ENCODE data around the gene MUCL1. TPM values are rescaled to one million over a fixed set of nuclear protein-coding genes. Genes with fewer than 3 reads are reported as not detected.

The MUCL1 gene
- total and polyA plus RNA-seq, 2 of the 8 experiments (the other 6 are each of a cell fraction or from before 2014, with no cell fraction given): not detected

GRCh38 chr12:54865683-54866324 is 11.5 kb downstream of the MUCL1 start:
- CTCF ChIA-PET (ENCODE audit: partially characterized antibody): interaction anchor here (1.2 to 1.5 kb wide), 4 partner anchors 9 to 116 kb away, joined by 3 to 4 read pairs (median 3); partner anchors contain the start of gene MUCL1
- Histone ChIP-seq H3K9me3 (ENCODE audit: insufficient read depth in 2 of 2, low read depth in 1 of 2, low read length in 1 of 2) (no peaks in the 10 kb centered on the region), H3K56ac (replicated peaks; ENCODE audit: insufficient read length, low read depth, low read length) (no peak overlapping the region), H3K4ac (replicated peaks; ENCODE audit: insufficient read length, low read depth, low read length) (no peak overlapping the region), H2BK5ac (ENCODE audit: low read depth, low read length) (no peak overlapping the region), H3K79me1 (ENCODE audit: low read depth, low read length) (no peaks in the 10 kb centered on the region), H2BK120ac (replicated peaks; ENCODE audit: low read depth, low read length) (no peak overlapping the region), H3K79me2 (ENCODE audit: control insufficient read depth in 1 of 2, insufficient read depth in 2 of 2, low read length in 2 of 2) (no peaks in the 10 kb centered on the region), H3K23ac (ENCODE audit: insufficient read length) (no peak overlapping the region), H4K5ac (ENCODE audit: insufficient read length, low read depth, low read length) (no peak overlapping the region), H4K8ac (ENCODE audit: extremely low read depth, insufficient read depth, low read length) (no peak overlapping the region), H3K9ac (replicated peaks in 1 of 4; ENCODE audit: extremely low read depth in 1 of 4, low read depth in 3 of 4, low read length in 3 of 4) (no peak overlapping the region), H3K14ac (ENCODE audit: insufficient read length) (no peak overlapping the region), H2BK12ac (ENCODE audit: low read depth, low read length) (no peak overlapping the region), H2AK5ac (ENCODE audit: low read depth, low read length) (no peak overlapping the region), H3K4me2 (ENCODE audit: insufficient read depth in 1 of 2, low read depth in 2 of 2, low read length in 2 of 2) (no peak overlapping the region), H3K27me3 (replicated peaks in 1 of 4; ENCODE audit: control insufficient read depth in 3 of 4, extremely low read depth in 1 of 4, insufficient read depth in 3 of 4, low read length in 3 of 4) (no peaks in the 10 kb centered on the region), H3K4me3 (ENCODE audit: extremely low read depth in 1 of 4, insufficient read depth in 2 of 4, low read depth in 3 of 4, low read length in 4 of 4) (no peak overlapping the region), H3K18ac (ENCODE audit: extremely low read depth, low read length) (no peak overlapping the region), H2BK15ac (ENCODE audit: low read length) (no peak overlapping the region), H2AFZ (ENCODE audit: low read length) (no peak overlapping the region), H3K36me3 (ENCODE audit: control insufficient read depth in 2 of 4, insufficient read depth in 4 of 4, low read length in 3 of 4) (no peaks in the 10 kb centered on the region), H4K91ac (replicated peaks; ENCODE audit: insufficient read length, low read length) (no peak overlapping the region), H4K20me1 (replicated peaks in 1 of 2; ENCODE audit: control insufficient read depth in 1 of 2, insufficient read depth in 2 of 2, low read length in 2 of 2) (no peaks in the 10 kb centered on the region), H3K4me1 (replicated peaks in 1 of 4; ENCODE audit: control insufficient read depth in 3 of 4, insufficient read depth in 4 of 4, low read length in 3 of 4) (peaks cover 0 to 4% (median 0%) of the 10 kb centered on the region in 4 experiments; a peak in 2 of 7 replicates), H3K27ac (ENCODE audit: low read depth, low read length) (no peak overlapping the region), H2BK20ac (ENCODE audit: low read length) (no peak overlapping the region), H3K23me2 (ENCODE audit: low read depth, low read length) (no peaks in the 10 kb centered on the region)
- no peak for FAIRE-seq
- no peak for DNase-seq (ENCODE audit: low read depth in 1 of 2, low spot score in 2 of 2)
- 94% methylated on average over 4 of the region's 4 CpGs; no CpG with 5 or more reads in 1 of the 2 experiments for WGBS, 2 experiments (ENCODE audit: extremely low coverage in 1 of 2, insufficient coverage in 1 of 2, insufficient read length in 1 of 2, insufficient replicate concordance in 2 of 2, low coverage in 1 of 2, low lambda C conversion rate in 2 of 2, missing lambda C conversion rate in 1 of 2)
- no peak for TF ChIP-seq TCF12 (IDR thresholded peaks at IDR 0.05; ENCODE audit: low read depth, low read length)
- TF ChIP-seq, protein P1, sequence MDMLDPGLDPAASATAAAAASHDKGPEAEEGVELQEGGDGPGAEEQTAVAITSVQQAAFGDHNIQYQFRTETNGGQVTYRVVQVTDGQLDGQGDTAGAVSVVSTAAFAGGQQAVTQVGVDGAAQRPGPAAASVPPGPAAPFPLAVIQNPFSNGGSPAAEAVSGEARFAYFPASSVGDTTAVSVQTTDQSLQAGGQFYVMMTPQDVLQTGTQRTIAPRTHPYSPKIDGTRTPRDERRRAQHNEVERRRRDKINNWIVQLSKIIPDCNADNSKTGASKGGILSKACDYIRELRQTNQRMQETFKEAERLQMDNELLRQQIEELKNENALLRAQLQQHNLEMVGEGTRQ (IDR thresholded peaks at IDR 0.05; ENCODE audit: low read length): no peak
- no peak for TF ChIP-seq SIRT6 (IDR thresholded peaks at IDR 0.05; ENCODE audit: low read length)
- TF ChIP-seq GABPA (IDR thresholded peaks at IDR 0.05; ENCODE audit: borderline replicate concordance, insufficient read depth, low read length): no peak
- TF ChIP-seq EP300 (IDR thresholded peaks at IDR 0.05; ENCODE audit: borderline replicate concordance in 1 of 2, low read depth in 2 of 2, low read length in 2 of 2): no peak
- no peak for TF ChIP-seq YY1 (IDR thresholded peaks at IDR 0.05; ENCODE audit: low read depth, low read length)
- TF ChIP-seq NANOG (IDR thresholded peaks at IDR 0.05; ENCODE audit: insufficient read depth, low read depth, low read length, poor library complexity, severe bottlenecking): no peak
- no peak for TF ChIP-seq ZNF274 (IDR thresholded peaks at IDR 0.05; ENCODE audit: borderline replicate concordance, extremely low read depth, low read length)
- TF ChIP-seq SAP30 (IDR thresholded peaks at IDR 0.05; ENCODE audit: insufficient read depth, insufficient replicate concordance, low read length): no peak
- TF ChIP-seq, protein P2, sequence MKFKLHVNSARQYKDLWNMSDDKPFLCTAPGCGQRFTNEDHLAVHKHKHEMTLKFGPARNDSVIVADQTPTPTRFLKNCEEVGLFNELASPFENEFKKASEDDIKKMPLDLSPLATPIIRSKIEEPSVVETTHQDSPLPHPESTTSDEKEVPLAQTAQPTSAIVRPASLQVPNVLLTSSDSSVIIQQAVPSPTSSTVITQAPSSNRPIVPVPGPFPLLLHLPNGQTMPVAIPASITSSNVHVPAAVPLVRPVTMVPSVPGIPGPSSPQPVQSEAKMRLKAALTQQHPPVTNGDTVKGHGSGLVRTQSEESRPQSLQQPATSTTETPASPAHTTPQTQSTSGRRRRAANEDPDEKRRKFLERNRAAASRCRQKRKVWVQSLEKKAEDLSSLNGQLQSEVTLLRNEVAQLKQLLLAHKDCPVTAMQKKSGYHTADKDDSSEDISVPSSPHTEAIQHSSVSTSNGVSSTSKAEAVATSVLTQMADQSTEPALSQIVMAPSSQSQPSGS (IDR thresholded peaks at IDR 0.05; ENCODE audit: low read length): no peak
- POLR2A ChIA-PET (ENCODE audit: partially characterized antibody): no interaction called here
